DMS 273 (cell line): ENCODE data around the gene ABCC6.
"Not testable (repeated sequence)": the region's sequence is repeated elsewhere in the genome, so short reads cannot be mapped to it uniquely, and the experiment has no call there.

Source experiments
- DNase-seq: peaks from one replicate; lab custom pipeline; 2025; ENCODE audit not compliant: unreplicated experiment; lab: John Stamatoyannopoulos, UW

ABCC6 gene

DNA sequence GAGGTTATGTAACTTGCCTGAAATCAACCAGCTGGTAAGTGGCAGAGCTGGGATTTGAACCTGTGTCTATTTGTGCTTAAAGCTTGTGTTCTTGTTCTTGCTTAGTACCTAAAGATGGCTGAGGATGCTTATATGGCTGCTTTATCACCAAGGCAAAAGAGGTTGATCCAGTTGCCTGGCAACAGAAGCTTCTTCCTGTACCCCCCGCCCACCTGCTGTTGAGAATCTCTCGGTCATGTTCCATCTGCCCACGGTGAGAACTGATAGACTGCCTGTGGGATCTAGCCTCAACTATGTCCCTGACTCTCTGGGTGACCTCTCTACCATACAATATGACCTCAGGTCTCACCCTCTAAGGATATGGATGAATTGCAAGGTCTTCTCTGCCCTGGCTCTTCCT is 60.7 kb downstream of the ABCC6 start:
- DNase-seq: peak; percentile 29

DNA sequence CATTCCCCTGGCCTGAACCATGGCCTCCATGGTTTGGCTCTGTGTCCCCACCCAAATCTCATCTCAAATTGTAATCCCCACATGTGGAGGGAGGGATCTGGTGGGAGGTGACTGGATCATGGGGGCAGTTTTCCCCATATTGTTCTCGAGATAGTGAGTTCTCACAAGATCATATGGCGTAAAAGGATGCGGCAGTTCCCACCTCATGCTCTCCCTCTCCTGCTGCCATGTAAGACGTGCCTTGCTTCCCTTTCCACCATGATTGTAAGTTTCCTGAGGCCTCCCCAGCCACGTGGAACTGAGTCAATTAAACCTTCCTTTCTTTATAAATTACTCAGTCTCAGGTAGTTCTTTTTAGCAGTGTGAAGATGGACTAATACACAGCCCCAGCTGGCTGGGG is 61.5 kb downstream of the ABCC6 start:
- not testable (repeated sequence) for DNase-seq

DNA sequence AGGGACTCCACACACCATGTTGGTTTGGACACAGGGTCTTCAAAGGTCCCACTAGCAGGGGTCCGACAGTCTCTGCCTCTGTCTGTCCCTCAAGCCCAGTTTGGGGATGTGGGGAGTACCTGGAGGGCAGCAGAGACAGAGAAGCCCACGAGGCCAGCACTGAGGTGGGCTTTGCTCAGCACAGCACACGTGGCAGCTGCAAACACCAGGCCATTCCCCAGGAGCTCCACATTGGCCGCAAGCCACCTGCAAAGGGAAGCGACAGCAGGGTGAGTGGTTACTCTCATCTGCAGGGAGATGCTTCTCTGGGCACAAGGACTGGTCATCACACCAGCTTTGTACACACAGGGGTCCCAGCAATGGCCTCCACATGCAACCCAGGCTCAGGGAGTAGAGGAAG is 62.0 kb downstream of the ABCC6 start:
- no peak for DNase-seq

DNA sequence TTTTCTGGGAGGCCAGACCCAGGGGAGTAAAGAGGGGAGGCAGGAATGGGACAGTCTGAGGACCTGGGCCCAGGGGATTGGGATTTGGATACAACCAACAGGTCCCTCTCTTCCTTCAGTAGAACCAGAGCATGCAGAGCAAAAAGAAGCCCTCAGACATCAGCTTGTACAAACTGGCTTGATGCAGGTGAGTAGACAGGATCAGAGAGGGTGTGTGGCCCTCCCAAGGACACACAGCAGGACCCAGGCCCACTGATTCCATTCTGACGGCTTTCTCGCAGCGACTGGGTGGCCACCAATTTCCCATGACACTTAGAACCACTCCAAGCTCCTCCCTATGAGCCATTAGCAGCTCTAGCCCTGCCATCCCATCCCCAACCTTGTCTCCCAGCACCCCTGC is 63.6 kb downstream of the ABCC6 start:
- DNase-seq: no peak

DNA sequence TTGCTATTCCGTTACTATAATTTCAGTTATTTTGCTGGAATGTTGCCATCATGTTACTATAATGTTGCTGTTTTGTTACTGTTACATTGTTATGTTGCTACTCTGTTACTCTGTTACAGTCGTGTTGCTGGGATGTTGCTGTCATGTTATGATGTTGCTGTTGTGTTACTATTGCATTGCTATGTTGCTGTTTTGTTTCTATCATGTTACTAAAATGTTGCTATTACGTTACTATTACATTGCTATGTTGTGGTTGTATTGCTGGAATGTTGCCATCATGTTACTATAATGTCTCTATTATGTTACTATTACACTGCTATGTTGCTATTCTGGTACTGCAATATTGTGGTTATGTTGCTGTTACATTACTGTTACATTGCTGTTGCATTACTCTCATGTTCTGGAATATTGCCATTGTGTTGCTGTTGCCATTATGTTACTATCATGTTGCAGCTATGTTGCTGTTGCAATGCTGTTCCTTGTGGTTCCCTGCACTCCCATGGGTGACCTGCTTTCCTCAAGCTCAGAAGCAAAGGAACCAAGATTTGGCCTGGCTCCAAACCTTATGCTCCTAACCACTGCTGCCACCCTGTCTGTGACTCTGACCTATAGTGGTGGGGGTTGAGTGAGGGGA is 64.4 kb downstream of the ABCC6 start:
- DNase-seq: no peak

DNA sequence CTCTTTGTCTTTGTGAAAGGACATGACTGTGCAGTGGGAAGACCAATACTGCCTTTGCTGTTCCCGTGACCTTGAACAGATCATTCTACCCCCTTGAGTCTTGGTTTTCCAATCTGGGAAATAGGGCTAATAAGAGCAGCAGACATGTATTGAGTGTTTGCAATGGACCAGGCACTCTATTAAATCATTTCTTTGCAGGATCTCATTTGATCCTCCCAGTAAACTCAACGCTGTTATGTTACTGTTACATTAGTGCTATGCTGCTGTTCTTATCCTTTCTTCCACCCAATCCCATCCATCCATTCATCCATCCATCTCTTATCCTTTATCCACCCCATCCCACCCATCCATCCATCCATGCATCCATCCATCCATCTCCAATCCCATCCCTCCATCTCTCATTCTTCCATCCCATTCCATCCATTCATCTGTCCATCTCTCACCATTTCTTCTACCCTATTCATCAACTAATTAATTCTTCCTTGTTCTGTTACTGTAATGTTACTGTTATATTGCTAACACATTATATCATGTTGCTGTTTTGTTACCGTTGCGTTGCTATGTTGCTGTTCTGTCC is 65.1 kb downstream of the ABCC6 start:
- no peak for DNase-seq

DNA sequence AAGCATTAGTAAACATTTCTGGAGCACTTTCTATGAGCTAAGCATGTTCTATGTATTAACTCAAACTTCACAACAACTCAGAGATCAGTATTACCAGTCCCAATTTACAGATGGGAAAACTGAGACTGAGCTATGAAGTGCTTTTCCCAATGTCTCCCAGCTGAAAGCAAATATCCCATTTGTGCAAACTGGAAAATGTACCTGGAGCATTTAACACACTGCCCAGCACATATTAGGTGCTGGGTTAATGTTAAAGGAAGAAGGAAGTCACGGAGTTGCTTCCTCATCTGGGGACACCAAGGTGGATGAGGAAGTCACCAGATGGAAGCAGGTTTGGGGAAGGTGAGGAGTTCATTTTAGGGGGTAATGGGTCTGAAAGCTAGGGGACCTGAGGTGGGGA is 66.1 kb downstream of the ABCC6 start:
- DNase-seq: no peak

DNA sequence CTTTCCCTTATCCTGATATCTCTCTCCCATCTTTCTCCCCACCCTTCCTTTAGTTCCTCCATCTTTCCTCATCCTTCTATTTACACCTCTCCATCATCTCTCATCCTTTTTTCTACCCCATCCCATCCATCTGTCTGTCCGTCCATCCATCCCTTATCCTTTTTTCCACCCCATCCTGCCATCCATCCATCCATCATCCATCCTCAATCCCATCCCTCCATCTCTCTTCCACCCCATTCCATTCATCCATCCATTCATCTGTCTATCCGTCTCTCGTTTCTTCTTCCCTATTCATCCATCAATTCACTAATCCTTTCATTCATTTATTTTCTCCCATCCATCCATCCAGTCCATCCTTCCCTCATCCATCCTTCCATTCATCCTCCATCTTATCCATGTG is 68.1 kb downstream of the ABCC6 start:
- DNase-seq: no peak

DNA sequence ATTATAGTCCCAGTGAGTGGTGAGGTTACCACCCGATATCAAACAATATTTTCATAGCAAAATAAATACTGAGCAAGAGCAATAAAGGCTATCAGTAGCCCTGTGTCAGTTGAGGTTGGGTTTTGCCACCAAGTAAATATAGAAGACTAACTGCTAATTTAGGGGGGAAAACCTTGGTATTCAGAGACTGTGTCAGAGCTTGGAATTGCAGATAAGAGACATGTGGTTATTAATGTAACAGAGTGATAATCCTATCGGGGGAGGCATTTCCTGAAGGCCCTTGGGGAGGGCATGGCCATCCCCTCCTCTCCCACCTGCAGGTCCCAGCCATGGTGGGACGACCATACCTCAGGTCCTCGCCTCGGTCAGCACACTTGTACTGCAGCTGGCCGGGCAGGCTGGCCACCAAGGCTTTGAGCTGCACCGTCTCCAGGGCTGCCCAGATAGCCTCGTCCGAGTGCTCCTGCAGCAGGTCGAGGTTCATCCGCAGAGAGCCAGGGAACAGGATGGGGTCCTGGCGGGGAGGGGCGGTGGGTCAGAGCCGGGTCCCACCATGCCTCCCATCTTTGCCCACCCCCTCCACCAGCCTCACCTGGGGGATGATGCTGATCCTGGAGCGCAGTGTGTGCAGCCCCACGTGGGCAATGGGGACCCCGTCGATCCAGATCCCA is 68.9 kb downstream of the ABCC6 start:
- DNase-seq: no peak

DNA sequence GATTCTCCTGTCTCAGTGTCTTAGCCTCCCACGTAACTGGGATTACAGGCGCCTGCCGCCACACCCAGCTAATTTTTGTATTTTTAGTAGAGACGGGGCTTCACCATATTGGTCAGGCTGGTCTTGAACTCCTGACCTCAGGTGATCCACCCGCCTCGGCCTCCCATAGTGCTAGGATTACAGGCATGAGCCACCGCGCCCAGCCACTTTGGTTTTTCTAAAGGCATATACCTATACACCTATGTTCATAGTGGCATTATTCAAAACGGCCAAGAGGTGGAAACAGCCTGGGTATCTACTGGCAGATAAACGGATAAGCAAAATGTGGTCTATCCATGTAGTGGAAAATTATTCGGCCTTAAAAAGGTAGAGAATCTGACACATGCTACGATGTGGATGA is 70.3 kb downstream of the ABCC6 start:
- not testable (repeated sequence) for DNase-seq

DNA sequence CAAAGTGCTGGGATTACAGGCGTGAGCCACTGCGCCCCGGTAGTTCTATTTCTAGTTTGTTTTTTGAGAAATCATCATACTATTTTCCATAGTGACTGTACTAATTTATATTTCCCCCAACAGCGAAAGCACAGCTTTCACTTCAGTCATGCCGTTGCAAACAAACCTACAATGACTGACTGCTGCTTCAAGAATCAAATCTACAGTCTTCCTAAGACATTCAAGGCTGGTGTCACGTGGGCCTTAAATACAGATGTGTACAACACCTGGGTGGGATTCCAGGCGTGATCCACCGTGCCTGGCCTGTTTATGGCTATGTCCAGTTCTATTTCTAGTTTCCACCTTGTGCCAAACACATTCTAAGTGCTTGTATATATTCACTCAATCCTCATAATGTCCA is 72.0 kb downstream of the ABCC6 start:
- DNase-seq: no peak

DNA sequence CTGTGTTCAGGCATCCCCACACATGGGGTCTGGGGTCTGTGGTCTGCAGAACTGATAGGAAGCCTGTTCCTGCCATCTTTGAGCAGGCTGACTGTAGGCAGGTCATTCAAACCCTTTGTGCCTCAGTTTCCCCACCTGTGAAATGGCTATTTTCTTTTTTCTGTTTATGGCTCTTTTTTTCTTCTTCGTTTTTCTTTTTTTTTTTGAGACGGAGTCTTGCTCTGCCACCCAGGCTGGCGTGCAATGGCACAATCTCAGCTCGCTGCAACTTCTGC is 72.5 kb downstream of the ABCC6 start:
- DNase-seq: no peak

DNA sequence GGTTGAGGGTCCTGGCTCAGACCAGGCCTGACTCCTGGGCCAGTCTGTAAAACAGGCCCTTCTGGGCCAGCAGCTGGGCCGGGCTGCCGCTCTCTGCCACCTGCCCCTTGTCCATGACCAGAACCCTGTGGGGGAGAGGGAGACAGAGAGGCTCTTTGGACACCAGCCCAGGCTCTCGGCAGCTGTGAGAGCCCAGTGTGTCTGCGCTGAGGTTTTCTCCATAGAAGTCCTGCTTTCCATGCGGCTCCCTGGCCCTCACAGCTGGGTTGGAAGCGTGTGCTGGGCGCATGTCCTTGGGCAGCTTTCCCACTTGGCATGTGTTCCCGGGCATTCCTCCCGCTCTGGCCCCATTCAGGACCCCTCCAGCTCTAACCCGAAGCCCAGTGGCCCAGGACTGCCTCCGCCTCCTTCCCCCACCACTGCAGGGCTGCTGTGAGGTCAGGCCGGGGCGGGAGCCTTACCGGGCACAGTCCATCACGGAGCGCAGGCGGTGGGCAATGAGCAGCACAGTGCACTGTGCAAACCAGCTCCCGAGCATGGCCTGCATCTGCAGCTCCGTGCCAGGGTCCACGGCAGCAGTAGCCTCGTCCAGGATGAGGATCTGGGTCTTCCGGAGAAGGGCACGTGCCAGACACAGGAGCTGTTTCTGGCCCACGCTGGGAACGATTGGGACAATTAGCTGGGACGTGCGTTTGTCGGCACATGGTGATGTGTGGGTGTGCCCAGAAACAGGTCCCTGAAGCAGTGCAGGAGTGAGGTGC is 73.0 kb downstream of the ABCC6 start:
- peak; percentile 83 for DNase-seq

DNA sequence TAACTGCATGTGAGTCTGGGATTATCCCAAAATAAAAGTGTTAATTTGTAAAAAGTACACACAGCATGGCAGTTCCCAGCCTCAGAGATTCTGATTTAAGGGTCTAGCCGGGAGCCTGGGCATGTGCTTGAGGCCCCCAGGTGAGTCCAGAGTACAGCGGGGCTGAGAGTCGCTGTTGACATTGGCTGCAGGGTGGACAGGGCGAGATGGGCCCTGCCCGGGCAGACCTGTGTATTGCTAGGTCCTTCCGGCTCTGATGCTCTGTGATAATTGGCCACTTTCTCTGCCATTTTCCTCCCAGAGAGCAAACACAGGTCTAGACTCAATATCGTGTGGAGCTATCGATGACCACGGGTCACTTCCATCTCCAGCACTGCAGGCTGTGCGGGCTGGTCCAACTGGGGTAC is 73.6 kb downstream of the ABCC6 start:
- DNase-seq: no peak

DNA sequence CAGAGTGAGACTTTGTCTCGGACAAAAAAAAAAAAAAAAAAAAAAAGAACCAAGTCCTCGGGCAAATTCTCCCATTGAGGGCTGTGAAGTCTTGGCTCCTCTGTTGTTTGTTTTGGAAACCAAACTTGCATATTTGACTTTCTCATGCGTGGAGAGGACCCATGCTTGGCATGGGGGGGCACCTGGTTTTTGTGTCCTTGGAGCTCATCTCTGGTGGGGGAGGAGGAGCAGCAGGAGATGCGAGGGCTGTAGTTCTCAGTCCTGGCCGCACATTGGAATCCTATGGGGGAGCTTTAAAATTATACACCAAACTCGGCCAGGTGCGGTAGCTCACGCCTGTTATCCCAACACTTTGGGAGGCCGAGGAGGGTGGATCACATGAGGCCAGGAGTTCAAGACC is 74.5 kb downstream of the ABCC6 start:
- no peak for DNase-seq

DNA sequence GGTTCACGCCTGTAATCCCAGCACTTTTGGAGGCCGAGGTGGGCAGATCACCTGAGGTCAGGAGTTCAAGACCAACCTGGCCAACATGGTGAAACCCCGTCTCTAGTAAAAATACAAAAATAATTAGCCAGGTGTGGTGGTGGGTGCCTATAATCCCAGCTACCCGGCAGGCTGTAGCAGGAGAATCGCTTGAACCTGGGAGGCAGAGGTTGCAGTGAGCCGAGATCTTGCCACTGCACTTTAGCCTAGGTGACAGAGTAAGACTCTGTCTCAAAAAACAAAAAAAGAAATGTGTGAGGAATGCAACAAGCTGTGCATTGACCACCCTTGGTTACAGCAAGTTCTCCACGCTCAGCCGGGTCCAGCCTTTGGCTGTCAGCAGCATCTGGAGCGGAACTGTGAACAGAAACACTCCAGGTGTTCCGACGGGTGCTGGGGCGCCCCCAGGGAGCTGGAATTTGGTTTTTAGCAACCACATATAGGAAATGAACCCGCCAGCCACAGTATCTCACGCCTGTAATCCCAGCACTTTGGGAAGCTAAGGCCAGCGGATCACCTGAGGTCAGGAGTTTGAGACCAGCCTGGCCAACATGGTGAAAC is 75.2 kb downstream of the ABCC6 start:
- peak; percentile 23 for DNase-seq

DNA sequence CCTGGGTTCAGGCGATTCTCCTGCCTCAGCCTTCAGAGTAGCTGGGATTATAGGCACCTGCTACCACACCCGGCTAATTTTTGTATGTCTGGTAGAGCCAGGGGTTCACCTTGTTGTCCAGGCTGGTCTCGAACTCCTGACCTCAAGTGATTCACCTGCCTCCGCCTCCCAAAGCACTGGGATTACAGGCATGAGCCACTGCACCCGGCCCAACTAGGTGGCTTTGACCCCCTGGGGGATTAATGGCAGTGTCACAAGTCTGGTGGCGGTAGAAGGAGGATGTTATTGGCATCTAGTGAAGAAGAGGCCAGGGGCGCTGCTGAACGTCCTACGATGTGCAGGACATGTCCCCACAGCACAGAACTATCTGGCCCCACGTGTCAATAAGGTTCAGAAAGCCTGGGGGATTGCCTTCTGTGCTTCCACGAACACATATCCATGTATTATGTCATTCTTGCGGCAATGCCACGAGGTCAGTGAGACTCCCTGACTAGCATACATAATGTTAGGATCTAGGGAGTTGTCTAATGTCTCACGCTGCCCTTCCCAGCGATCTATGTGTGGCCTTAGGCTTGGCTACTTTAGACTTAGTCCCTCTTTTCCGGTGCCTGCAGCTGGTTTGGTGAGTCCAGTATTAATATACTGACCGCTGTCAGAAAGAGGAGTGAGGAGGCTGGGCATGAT is 75.8 kb downstream of the ABCC6 start:
- no peak for DNase-seq

DNA sequence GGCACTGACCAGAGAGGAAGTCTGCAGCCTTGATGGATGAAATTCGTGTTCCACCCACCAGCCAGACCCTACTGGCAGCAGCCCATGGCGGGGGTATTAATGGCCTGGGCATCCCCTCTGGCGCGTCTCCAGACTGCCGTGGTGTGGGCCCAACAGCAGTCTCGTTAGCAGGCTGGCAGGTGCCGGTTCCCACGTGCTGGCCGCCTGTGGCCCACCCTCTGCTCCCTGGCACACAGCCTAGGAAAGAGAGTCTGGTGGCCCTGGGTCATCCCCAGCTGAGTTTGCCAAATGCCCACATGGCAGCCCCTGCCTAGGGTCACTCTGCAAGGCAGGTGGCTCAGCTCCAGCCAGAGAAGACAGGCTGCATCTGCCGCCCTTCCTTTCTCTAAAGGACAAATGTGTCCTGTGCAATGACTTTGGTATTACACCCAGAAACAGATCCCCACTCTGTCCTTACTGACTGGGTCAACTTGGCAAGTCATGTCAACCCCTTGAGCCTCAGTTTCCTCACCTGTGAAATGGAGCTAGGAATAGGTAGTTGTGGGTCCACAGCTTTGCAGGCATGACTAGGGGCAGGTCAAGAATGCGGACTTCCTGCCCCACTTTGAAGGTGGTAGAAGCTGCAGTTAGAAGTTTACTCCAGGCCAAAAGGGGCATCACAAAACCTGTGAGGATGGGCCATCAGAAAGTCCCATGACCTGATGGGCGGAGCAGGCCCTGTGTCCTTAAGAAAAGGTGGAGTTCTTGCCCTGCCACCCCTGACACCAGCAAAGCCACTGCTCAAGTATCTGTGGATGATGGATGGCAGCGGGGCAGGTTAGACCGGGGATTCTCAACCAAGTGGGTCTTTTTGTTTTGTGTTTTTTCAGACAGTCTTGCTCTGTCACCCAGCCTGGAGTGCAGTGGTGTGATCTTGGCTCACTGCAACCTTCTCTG is 76.6 kb downstream of the ABCC6 start:
- DNase-seq: peak; percentile 69

DNA sequence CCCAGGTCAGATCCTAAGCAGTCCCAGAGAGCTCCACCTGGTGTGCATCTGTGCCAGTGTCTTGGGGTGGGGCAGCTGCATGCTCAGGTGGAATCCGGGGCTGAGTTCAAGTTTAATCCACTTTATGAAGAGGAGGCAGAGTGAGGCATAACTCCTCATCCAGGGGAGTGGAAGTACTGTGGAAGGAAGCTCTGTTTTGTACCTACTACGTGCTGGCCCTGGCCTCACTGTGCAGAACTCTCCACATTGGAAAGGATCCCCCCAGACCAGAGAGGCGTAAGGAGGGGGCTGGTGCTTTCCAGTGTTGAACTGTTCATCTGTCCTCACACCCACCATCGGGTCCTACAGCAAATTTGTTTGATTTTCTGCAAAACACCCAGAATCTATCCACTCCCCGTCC is 78.0 kb downstream of the ABCC6 start:
- DNase-seq: no peak

DNA sequence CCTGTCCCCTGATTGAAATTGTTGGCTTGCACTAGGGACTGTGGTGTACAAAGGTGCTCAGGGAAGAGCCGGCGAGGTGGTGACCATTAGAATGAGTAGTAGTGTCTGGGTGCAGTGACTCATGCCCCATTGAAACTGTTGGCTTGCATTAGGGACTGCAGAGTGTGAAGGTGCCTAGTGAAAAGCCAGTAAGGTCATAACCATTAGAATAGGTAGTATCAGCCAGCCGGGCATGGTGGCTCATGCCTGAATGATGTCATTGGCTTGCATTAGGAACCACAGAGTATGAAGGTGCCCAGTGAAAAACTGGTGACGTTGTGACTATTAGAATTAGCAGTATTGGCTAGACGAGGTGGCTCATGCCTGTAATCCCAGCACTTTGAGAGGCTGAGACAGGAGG is 78.9 kb downstream of the ABCC6 start:
- DNase-seq: no peak
